Spinal cord (tissue), 4 donors: ENCODE measurements around the gene CDKL1. TPM values are rescaled to one million over a fixed set of nuclear protein-coding genes. Genes with fewer than 3 reads are reported as not detected.

Experiments
- polyA plus RNA-seq, 2 donors: library from polyadenylated mRNA; unstranded; fragments of 120-200 nt; gene quantifications; one replicate each; pipeline ENCODE4 v1.2.1, GENCODE V29; 2013; ENCODE audit not compliant: insufficient read length in 2 of 2
- small RNA-seq: library from RNA; depleted of rRNA; stranded (forward); fragments of <200 nt; gene quantifications from one replicate; pipeline ENCODE3, GENCODE V24; 2014; ENCODE audit warnings: low replicate concordance
- total RNA-seq, 2 donors: library from RNA; depleted of rRNA in 1 of 2; stranded (reverse); fragments of 120-200 nt in 1 of 2; fragments of >200 nt in 1 of 2; gene quantifications; one replicate each; pipeline versions ENCODE4 v1.2.3 to v1.2.4, GENCODE V29; 2013 to 2014

The CDKL1 gene
- total and polyA plus RNA-seq, 4 donors = 13.2 to 16.9 (median 15.1) TPM

Small RNAs within 50 kb of the gene (small RNA-seq; reads per million reads assigned to genes)
- 0.08 reads per million for gene MIR4504

Other genes starting within 250 kb of the CDKL1 start
- 10 to 100 TPM; 36.3 to 60.2 TPM for gene SOS2, start 165.3 kb downstream of the CDKL1 start, total RNA-seq
- gene SOS2, start 165.3 kb downstream of the CDKL1 start, polyA plus RNA-seq = 10 to 100 TPM; 29.6 to 38.6 TPM
- gene L2HGDH, start 84.7 kb downstream of the CDKL1 start, total RNA-seq = 10 to 100 TPM in 1 of 2 donors, 1 to 10 TPM in 1; 7.9 to 11.8 TPM
- 1 to 10 TPM; 7.9 to 8.2 TPM for gene L2HGDH, start 84.7 kb downstream of the CDKL1 start, polyA plus RNA-seq
- gene DMAC2L, start 84.6 kb downstream of the CDKL1 start, total RNA-seq = 10 to 100 TPM in 1 of 2 donors, 1 to 10 TPM in 1; 6.4 to 11.7 TPM
- gene DMAC2L, start 84.6 kb downstream of the CDKL1 start, polyA plus RNA-seq = 10 to 100 TPM; 29.7 to 36.4 TPM
- 10 to 100 TPM; 57.6 to 91.3 TPM for gene MAP4K5, start 135.7 kb upstream of the CDKL1 start, total RNA-seq
- gene MAP4K5, start 135.7 kb upstream of the CDKL1 start, polyA plus RNA-seq = 10 to 100 TPM; 55.5 to 75.8 TPM
- gene ATL1, start 163.3 kb upstream of the CDKL1 start, total RNA-seq = 10 to 100 TPM; 24.7 to 93.4 TPM
- gene ATL1, start 163.3 kb upstream of the CDKL1 start, polyA plus RNA-seq = 10 to 100 TPM; 65.5 to 95.9 TPM